DND-41 (cell line): ENCODE results near the gene ADGRG6.
"Not testable (repeated sequence)": the region's sequence is repeated elsewhere in the genome, so short reads cannot be mapped to it uniquely, and the experiment has no call there.

Experiments
- ATAC-seq: fragments of 200-7000 bp; cut with Tn5 transposase; 3 replicates; pipeline ENCODE4 v1.9.1; 2021; ENCODE audit warnings: low read depth; ENCODE audit not compliant: insufficient read depth
- DNase-seq: peaks from one replicate; pipeline ENCODE4 v3.0.0-alpha.2; 2020
- H2AFZ ChIP-seq: 2 replicates; pipeline ENCODE4 v1.6.0; 2012; ENCODE audit warnings: low read depth, low read length
- H3K27ac ChIP-seq: 2 replicates; pipeline ENCODE4 v1.5.1; 2012; ENCODE audit warnings: low read length, inconsistent platforms
- H3K27me3 ChIP-seq: fragments of 200-600 bp; sonication (generic); 2 replicates; pipeline ENCODE4 v1.6.0; 2012; ENCODE audit warnings: low read length, mild to moderate bottlenecking, inconsistent platforms; ENCODE audit not compliant: insufficient read depth, poor library complexity
- H3K36me3 ChIP-seq: 2 replicates; pipeline ENCODE4 v1.5.1; 2012; ENCODE audit warnings: low read length, inconsistent platforms; ENCODE audit not compliant: insufficient read depth
- H3K4me1 ChIP-seq: 2 replicates; pipeline ENCODE4 v1.5.1; 2012; ENCODE audit warnings: mild to moderate bottlenecking, low read length; ENCODE audit not compliant: insufficient read depth
- H3K4me2 ChIP-seq: 2 replicates; pipeline ENCODE4 v1.6.0; 2012; ENCODE audit warnings: mild to moderate bottlenecking, moderate library complexity, low read length, inconsistent platforms; ENCODE audit not compliant: insufficient read depth
- H3K4me3 ChIP-seq, 2 experiments: fragments of 200-600 bp in 1 of 2; shearing (Covaris generic) in 1 of 2; 2 replicates each; pipeline ENCODE4 v1.5.1; 2012 to 2016; ENCODE audit warnings: inconsistent platforms in 2 of 2, low read length in 2 of 2, mild to moderate bottlenecking in 2 of 2, low read depth in 1 of 2, moderate library complexity in 1 of 2
- H3K79me2 ChIP-seq: 2 replicates; pipeline ENCODE4 v1.6.0; 2012; ENCODE audit warnings: low read length, inconsistent platforms; ENCODE audit not compliant: insufficient read depth
- H3K9ac ChIP-seq: 2 replicates; pipeline ENCODE4 v1.6.0; 2012; ENCODE audit warnings: low read depth, mild to moderate bottlenecking, inconsistent platforms, low read length, moderate library complexity
- H3K9me3 ChIP-seq: 2 replicates; pipeline ENCODE4 v1.5.1; 2012; ENCODE audit warnings: low read length, moderate library complexity, mild to moderate bottlenecking, inconsistent platforms; ENCODE audit not compliant: insufficient read depth, severe bottlenecking
- H4K20me1 ChIP-seq: 2 replicates; pipeline ENCODE4 v1.6.0; 2012; ENCODE audit warnings: low read length; ENCODE audit not compliant: insufficient read depth
- CTCF ChIP-seq: IDR thresholded peaks from 2 replicates; pipeline ENCODE4 v1.5.1; 2012; ENCODE audit warnings: borderline replicate concordance, low read length, moderate library complexity, mild to moderate bottlenecking; ENCODE audit not compliant: poor library complexity, severe bottlenecking; ENCODE audit errors: extremely low read depth
- EZH2 ChIP-seq: IDR thresholded peaks from 3 replicates; pipeline ENCODE4 v1.6.1; 2012; ENCODE audit warnings: borderline replicate concordance, low read depth, mild to moderate bottlenecking, moderate library complexity, low read length, inconsistent platforms; ENCODE audit not compliant: severe bottlenecking

ADGRG6 gene

GRCh38 chr6:142343938-142344337 lies 42.1 kb downstream of the ADGRG6 start:
- no peak for TF ChIP-seq CTCF
- H4K20me1 ChIP-seq, result no peaks in the 10 kb centered on the region
- H3K36me3 ChIP-seq, result no peaks in the 10 kb centered on the region
- no peak for ATAC-seq
- H2AFZ ChIP-seq, result no peak overlapping the region
- H3K4me2 ChIP-seq, result no peak overlapping the region
- H3K27me3 ChIP-seq, result no peaks in the 10 kb centered on the region
- no peaks in the 10 kb centered on the region for H3K79me2 ChIP-seq
- no peak overlapping the region for H3K4me3 ChIP-seq
- H3K9ac ChIP-seq, result no peak overlapping the region
- H3K9me3 ChIP-seq, result no peaks in the 10 kb centered on the region
- H3K27ac ChIP-seq, result no peak overlapping the region
- no peak for DNase-seq
- no peaks in the 10 kb centered on the region for H3K4me1 ChIP-seq

- Histone ChIP-seq H3K4me2 (no peak overlapping the region), H3K4me1 (no peaks in the 10 kb centered on the region), H2AFZ (no peak overlapping the region), H3K79me2 (no peaks in the 10 kb centered on the region), H3K27me3 (peaks cover 5% of the 10 kb centered on the region), H3K27ac (no peak overlapping the region), H3K4me3 (no peak overlapping the region), H3K36me3 (no peaks in the 10 kb centered on the region), H3K9ac (no peak overlapping the region), H3K9me3 (no peaks in the 10 kb centered on the region), H4K20me1 (no peaks in the 10 kb centered on the region)
- TF ChIP-seq CTCF (no peak), EZH2 (no peak)
- ATAC-seq (no peak), DNase-seq (no peak)
These were observed 43.5 kb downstream of the ADGRG6 start for GRCh38 chr6:142345261-142345660.

- H3K9ac ChIP-seq, H3K27me3 ChIP-seq, H4K20me1 ChIP-seq, H3K79me2 ChIP-seq, H3K27ac ChIP-seq, ATAC-seq, H3K4me1 ChIP-seq, DNase-seq, H3K9me3 ChIP-seq, H3K4me3 ChIP-seq, H3K4me2 ChIP-seq, H3K36me3 ChIP-seq, H2AFZ ChIP-seq: not testable (repeated sequence)
These were observed 44.4 kb downstream of the ADGRG6 start for GRCh38 chr6:142346166-142346565.

GRCh38 chr6:142349215-142349823 lies 47.5 kb downstream of the ADGRG6 start:
- Histone ChIP-seq H3K9me3 (no peaks in the 10 kb centered on the region), H3K27ac (no peak overlapping the region), H3K36me3 (no peaks in the 10 kb centered on the region), H3K4me1 (no peaks in the 10 kb centered on the region), H2AFZ (no peak overlapping the region), H3K9ac (no peak overlapping the region), H4K20me1 (no peaks in the 10 kb centered on the region), H3K4me2 (no peak overlapping the region), H3K79me2 (no peaks in the 10 kb centered on the region), H3K4me3 (no peak overlapping the region), H3K27me3 (peaks cover 5% of the 10 kb centered on the region)
- no peak for TF ChIP-seq EZH2
- no peak for TF ChIP-seq CTCF
- no peak for ATAC-seq
- DNase-seq, result no peak
